HCT116 (cell line): ENCODE results near the gene MEAK7.

Experiments used
- ELF1 ChIP-seq: IDR thresholded peaks from 2 replicates; pipeline ENCODE4 v1.6.1; 2012; ENCODE audit warnings: low read depth, borderline replicate concordance
- EZH2phosphoT487 ChIP-seq: fragments of 200-600 bp; IDR thresholded peaks from 2 replicates; pipeline ENCODE4 v1.6.1; 2018; ENCODE audit warnings: antibody characterized with exemption, borderline replicate concordance
- POLR2AphosphoS5 ChIP-seq: IDR thresholded peaks from 2 replicates; pipeline ENCODE4 v1.6.1; 2011; ENCODE audit warnings: mild to moderate bottlenecking, low read depth, low read length, moderate library complexity
- TF ChIP-seq, protein P1 (sequence below), 3 experiments: fragments of 200-600 bp in 1 of 3; sonication (generic) in 1 of 3; IDR thresholded peaks in 2 of 3; conservative IDR thresholded peaks in 1 of 3; 2 replicates each; pipeline ENCODE4 v1.5.1; 2012 to 2017; ENCODE audit warnings: low read depth in 2 of 3, low read length in 2 of 3, antibody characterized with exemption in 1 of 3, borderline replicate concordance in 1 of 3, control low read depth in 1 of 3, mild to moderate bottlenecking in 1 of 3, mixed read lengths in 1 of 3, mixed run types in 1 of 3, moderate library complexity in 1 of 3; ENCODE audit not compliant: insufficient read depth in 1 of 3

DNA sequence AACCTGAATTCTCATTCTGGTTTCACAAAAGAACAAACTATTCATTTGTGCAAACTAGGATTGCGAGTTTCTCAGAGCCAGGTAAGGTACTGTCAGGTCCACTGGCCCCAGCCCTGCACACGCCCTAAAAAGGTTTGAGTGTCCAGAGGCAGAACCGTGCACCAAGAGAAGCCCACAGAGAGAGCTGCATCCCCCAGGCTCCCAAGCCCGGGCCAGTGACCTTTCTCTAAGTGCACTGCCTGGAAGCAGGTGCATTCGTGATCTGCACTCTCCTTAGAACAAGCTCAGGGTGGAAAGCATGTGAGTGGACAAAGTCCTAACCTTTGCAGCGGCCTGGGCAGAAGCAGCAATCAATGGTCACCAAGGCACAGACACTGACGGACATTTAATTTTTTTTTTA is 26.8 kb downstream of the MEAK7 start:
- TF ChIP-seq, protein P1, sequence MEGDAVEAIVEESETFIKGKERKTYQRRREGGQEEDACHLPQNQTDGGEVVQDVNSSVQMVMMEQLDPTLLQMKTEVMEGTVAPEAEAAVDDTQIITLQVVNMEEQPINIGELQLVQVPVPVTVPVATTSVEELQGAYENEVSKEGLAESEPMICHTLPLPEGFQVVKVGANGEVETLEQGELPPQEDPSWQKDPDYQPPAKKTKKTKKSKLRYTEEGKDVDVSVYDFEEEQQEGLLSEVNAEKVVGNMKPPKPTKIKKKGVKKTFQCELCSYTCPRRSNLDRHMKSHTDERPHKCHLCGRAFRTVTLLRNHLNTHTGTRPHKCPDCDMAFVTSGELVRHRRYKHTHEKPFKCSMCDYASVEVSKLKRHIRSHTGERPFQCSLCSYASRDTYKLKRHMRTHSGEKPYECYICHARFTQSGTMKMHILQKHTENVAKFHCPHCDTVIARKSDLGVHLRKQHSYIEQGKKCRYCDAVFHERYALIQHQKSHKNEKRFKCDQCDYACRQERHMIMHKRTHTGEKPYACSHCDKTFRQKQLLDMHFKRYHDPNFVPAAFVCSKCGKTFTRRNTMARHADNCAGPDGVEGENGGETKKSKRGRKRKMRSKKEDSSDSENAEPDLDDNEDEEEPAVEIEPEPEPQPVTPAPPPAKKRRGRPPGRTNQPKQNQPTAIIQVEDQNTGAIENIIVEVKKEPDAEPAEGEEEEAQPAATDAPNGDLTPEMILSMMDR (IDR thresholded peaks at IDR 0.05 in 2 of 3, conservative IDR thresholded peaks at IDR 0.05 in 1 of 3; ENCODE audit: borderline replicate concordance in 1 of 3, insufficient read depth in 1 of 3, low read depth in 2 of 3, low read length in 2 of 3), result no peak
- TF ChIP-seq EZH2phosphoT487, result no peak
- TF ChIP-seq POLR2AphosphoS5, result no peak
- no peak for TF ChIP-seq ELF1
